ENCODE measurements around the gene TOR1AIP1. TPM values are rescaled to one million over a fixed set of nuclear protein-coding genes. Genes with fewer than 3 reads are reported as not detected.
A peak's percentile ranks its signal among the peaks of the same experiment; 100 is the strongest.

Gene TOR1AIP1
- total RNA-seq, 5 donors from 2014 or later (not counting 1 experiment from before 2014, with no cell fraction given): 41.1 to 60.3 (median 44.7) TPM

GRCh38 chr1:179921472-179921871, 39.4 kb downstream of the TOR1AIP1 start:
- peaks cover 0 to 10% (median 0%) of the 10 kb centered on the region in 3 donors for H3K4me1 Mint-ChIP-seq
- no CpG with 5 or more reads among the region's 1 CpG for WGBS (ENCODE audit: insufficient coverage)
- ATAC-seq (replicated peaks in 1 of 4): no peak
- Histone ChIP-seq H3K9me3 (no peaks in the 10 kb centered on the region), H3K4me3 (ENCODE audit: control insufficient read depth in 1 of 2, extremely low read depth in 1 of 2, low read length in 1 of 2) (no peak overlapping the region), H3K36me3 (ENCODE audit: control insufficient read depth in 2 of 2, extremely low read depth in 1 of 2, insufficient read depth in 1 of 2, low read length in 1 of 2) (peaks cover 5 to 43% of the 10 kb centered on the region in 2 donors), H3K4me1 (ENCODE audit: control insufficient read depth in 1 of 2, extremely low read depth in 1 of 2, insufficient read depth in 2 of 2, low read length in 2 of 2) (no peaks in the 10 kb centered on the region), H3K27ac (ENCODE audit: low read length) (no peak overlapping the region), H3K27me3 (replicated peaks in 1 of 2; ENCODE audit: control insufficient read depth in 2 of 2, extremely low read depth in 1 of 2, insufficient read depth in 2 of 2, low read length in 1 of 2) (no peaks in the 10 kb centered on the region)
- no peaks in the 10 kb centered on the region for H3K9me3 Mint-ChIP-seq
- POLR2A ChIA-PET: interaction anchor here (0.6 to 1.9 kb wide), 3 partner anchors 33 to 129 kb away, joined by 3 to 5 read pairs (median 5); partner anchors contain the start of genes CEP350 (in 1 of the 2) and TOR1AIP1 (in 1 of the 2)
- no peaks in the 10 kb centered on the region for H3K27me3 Mint-ChIP-seq
- no peak overlapping the region for H3K4me3 Mint-ChIP-seq
- CTCF ChIA-PET: no interaction called here
- peak overlapping the region in 1 of 2 donors; percentile 74 for H3K27ac Mint-ChIP-seq
- H3K36me3 Mint-ChIP-seq: peaks cover 41% of the 10 kb centered on the region
- DNase-seq: no peak

DNA sequence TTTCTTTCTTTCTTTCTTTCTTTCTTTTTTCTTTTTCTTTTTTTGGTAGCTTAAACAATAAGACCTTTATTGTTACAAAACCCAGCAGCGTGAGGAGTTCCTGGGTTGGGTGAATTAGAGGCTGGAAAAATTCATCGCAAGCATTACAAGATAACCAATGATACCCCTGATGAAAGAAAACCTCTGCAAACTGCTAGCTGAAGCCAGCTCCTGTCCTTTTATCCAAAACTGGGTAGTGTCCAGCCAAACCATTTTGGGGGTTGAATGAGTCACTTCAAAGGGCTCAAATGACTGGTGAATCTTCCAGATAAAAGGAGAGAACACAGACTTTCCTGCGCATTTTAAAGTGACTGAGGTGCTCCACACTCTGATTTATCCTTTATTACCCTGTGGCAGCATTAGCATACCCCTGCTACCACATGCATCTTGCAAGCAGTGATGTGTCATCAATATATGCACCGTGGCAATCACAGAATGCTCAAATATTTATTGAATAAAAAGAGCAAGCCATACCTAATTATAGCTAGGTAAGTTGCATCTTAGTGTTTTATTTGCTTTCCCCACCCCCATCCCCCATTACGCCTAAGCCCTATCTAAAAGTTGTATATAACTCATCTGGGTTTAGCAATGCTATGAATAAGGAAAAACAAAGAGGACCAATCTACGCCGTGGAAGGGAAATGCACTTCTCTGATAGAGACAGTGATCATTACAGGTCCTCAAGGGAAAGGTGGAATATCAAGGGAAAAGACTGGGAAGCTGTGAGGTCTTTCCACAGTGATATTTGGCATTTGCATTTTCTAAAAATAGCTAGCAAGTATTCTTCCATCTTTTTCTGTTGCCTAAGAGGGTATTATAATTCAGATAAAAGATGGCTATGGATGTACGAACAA, 40.1 kb downstream of the TOR1AIP1 start:
- Mint-ChIP-seq H3K9me3 (no peaks in the 10 kb centered on the region), H3K27ac (peak overlapping the region in 1 of 2 donors; percentile 74), H3K27me3 (no peaks in the 10 kb centered on the region), H3K4me1 (peaks cover 0 to 10% (median 0%) of the 10 kb centered on the region in 3 donors), H3K4me3 (no peak overlapping the region), H3K36me3 (peaks cover 39% of the 10 kb centered on the region)
- Histone ChIP-seq H3K9me3 (no peaks in the 10 kb centered on the region), H3K27ac (ENCODE audit: low read length) (no peak overlapping the region), H3K36me3 (ENCODE audit: control insufficient read depth in 2 of 2, extremely low read depth in 1 of 2, insufficient read depth in 1 of 2, low read length in 1 of 2) (peaks cover 5 to 40% of the 10 kb centered on the region in 2 donors), H3K4me1 (ENCODE audit: control insufficient read depth in 1 of 2, extremely low read depth in 1 of 2, insufficient read depth in 2 of 2, low read length in 2 of 2) (no peaks in the 10 kb centered on the region), H3K27me3 (replicated peaks in 1 of 2; ENCODE audit: control insufficient read depth in 2 of 2, extremely low read depth in 1 of 2, insufficient read depth in 2 of 2, low read length in 1 of 2) (no peaks in the 10 kb centered on the region), H3K4me3 (ENCODE audit: control insufficient read depth in 1 of 2, extremely low read depth in 1 of 2, low read length in 1 of 2) (no peak overlapping the region)
- ATAC-seq (replicated peaks in 1 of 4) (no peak), DNase-seq (no peak)
- ChIA-PET POLR2A (interaction anchor here (0.6 to 1.9 kb wide), 3 partner anchors 32 to 130 kb away, joined by 3 to 5 read pairs (median 5); partner anchors contain the start of genes CEP350 (in 1 of the 2) and TOR1AIP1 (in 1 of the 2)), CTCF (no interaction called here)
- 100% methylated on average over 1 of the region's 8 CpGs for WGBS (ENCODE audit: insufficient coverage)

- no peaks in the 10 kb centered on the region for H3K27me3 ChIP-seq (replicated peaks in 1 of 2; ENCODE audit: control insufficient read depth in 2 of 2, extremely low read depth in 1 of 2, insufficient read depth in 2 of 2, low read length in 1 of 2)
- peaks cover 5 to 32% of the 10 kb centered on the region in 2 donors for H3K36me3 ChIP-seq (ENCODE audit: control insufficient read depth in 2 of 2, extremely low read depth in 1 of 2, insufficient read depth in 1 of 2, low read length in 1 of 2)
- CTCF ChIA-PET: interaction anchor here (0.7 to 1.1 kb wide), 2 partner anchors 8 to 14 kb away, joined by 3 read pairs; no protein-coding TSS in a partner anchor
- no peak overlapping the region for H3K27ac ChIP-seq (ENCODE audit: low read length)
- H3K4me1 Mint-ChIP-seq: peaks cover 0 to 6% (median 0%) of the 10 kb centered on the region in 3 donors
- H3K4me1 ChIP-seq (ENCODE audit: control insufficient read depth in 1 of 2, extremely low read depth in 1 of 2, insufficient read depth in 2 of 2, low read length in 2 of 2): no peaks in the 10 kb centered on the region
- no peak overlapping the region for H3K4me3 ChIP-seq (ENCODE audit: control insufficient read depth in 1 of 2, extremely low read depth in 1 of 2, low read length in 1 of 2)
- no peak overlapping the region for H3K4me3 Mint-ChIP-seq
- no peaks in the 10 kb centered on the region for H3K27me3 Mint-ChIP-seq
- no peak overlapping the region for H3K27ac Mint-ChIP-seq
- no peak for ATAC-seq (replicated peaks in 1 of 4)
- no peaks in the 10 kb centered on the region for H3K9me3 Mint-ChIP-seq
- no peak for DNase-seq
- POLR2A ChIA-PET: interaction anchor here in 1 of 2 donors (1.9 kb wide), 1 partner anchor 31 kb away, joined by 5 read pairs; the partner anchor contains the start of gene CEP350
- H3K9me3 ChIP-seq: no peaks in the 10 kb centered on the region
- peaks cover 31% of the 10 kb centered on the region for H3K36me3 Mint-ChIP-seq
Measured at GRCh38 chr1:179923029-179923428, 40.9 kb downstream of the TOR1AIP1 start.

GRCh38 chr1:179924268-179924667, 42.2 kb downstream of the TOR1AIP1 start:
- Histone ChIP-seq H3K9me3 (no peaks in the 10 kb centered on the region), H3K4me3 (ENCODE audit: control insufficient read depth in 1 of 2, extremely low read depth in 1 of 2, low read length in 1 of 2) (no peak overlapping the region), H3K27ac (ENCODE audit: low read length) (no peak overlapping the region), H3K4me1 (ENCODE audit: control insufficient read depth in 1 of 2, extremely low read depth in 1 of 2, insufficient read depth in 2 of 2, low read length in 2 of 2) (no peaks in the 10 kb centered on the region), H3K36me3 (ENCODE audit: control insufficient read depth in 2 of 2, extremely low read depth in 1 of 2, insufficient read depth in 1 of 2, low read length in 1 of 2) (peaks cover 0 to 20% of the 10 kb centered on the region in 2 donors), H3K27me3 (replicated peaks in 1 of 2; ENCODE audit: control insufficient read depth in 2 of 2, extremely low read depth in 1 of 2, insufficient read depth in 2 of 2, low read length in 1 of 2) (no peaks in the 10 kb centered on the region)
- no CpG with 5 or more reads among the region's 1 CpG for WGBS (ENCODE audit: insufficient coverage)
- Mint-ChIP-seq H3K9me3 (no peaks in the 10 kb centered on the region), H3K4me1 (no peaks in the 10 kb centered on the region), H3K36me3 (peaks cover 20% of the 10 kb centered on the region), H3K27me3 (no peaks in the 10 kb centered on the region), H3K4me3 (no peak overlapping the region), H3K27ac (no peak overlapping the region)
- no peak for DNase-seq
- ChIA-PET POLR2A (interaction anchor here in 1 of 2 donors (1.1 kb wide), 1 partner anchor 54 kb away, joined by 4 read pairs; no protein-coding TSS in a partner anchor), CTCF (interaction anchor here in 1 of 2 donors (1.1 kb wide), 2 partner anchors 9 to 13 kb away, joined by 3 read pairs; no protein-coding TSS in a partner anchor)
- ATAC-seq (replicated peaks in 1 of 4): no peak

- H3K27ac Mint-ChIP-seq: no peak overlapping the region
- no peaks in the 10 kb centered on the region for H3K27me3 Mint-ChIP-seq
- peaks cover 14% of the 10 kb centered on the region for H3K36me3 Mint-ChIP-seq
- Histone ChIP-seq H3K36me3 (ENCODE audit: control insufficient read depth in 2 of 2, extremely low read depth in 1 of 2, insufficient read depth in 1 of 2, low read length in 1 of 2) (peaks cover 0 to 15% of the 10 kb centered on the region in 2 donors), H3K4me3 (ENCODE audit: control insufficient read depth in 1 of 2, extremely low read depth in 1 of 2, low read length in 1 of 2) (no peak overlapping the region), H3K4me1 (ENCODE audit: control insufficient read depth in 1 of 2, extremely low read depth in 1 of 2, insufficient read depth in 2 of 2, low read length in 2 of 2) (no peaks in the 10 kb centered on the region), H3K27ac (ENCODE audit: low read length) (no peak overlapping the region), H3K27me3 (replicated peaks in 1 of 2; ENCODE audit: control insufficient read depth in 2 of 2, extremely low read depth in 1 of 2, insufficient read depth in 2 of 2, low read length in 1 of 2) (no peaks in the 10 kb centered on the region), H3K9me3 (no peaks in the 10 kb centered on the region)
- H3K9me3 Mint-ChIP-seq: no peaks in the 10 kb centered on the region
- ChIA-PET CTCF (interaction anchor here in 1 of 2 donors (1.0 to 1.1 kb wide), 2 partner anchors 9 to 14 kb away, joined by 3 to 6 read pairs; no protein-coding TSS in a partner anchor), POLR2A (interaction anchor here in 1 of 2 donors (0.6 kb wide), 1 partner anchor 59 kb away, joined by 3 read pairs; no protein-coding TSS in a partner anchor)
- no peak for DNase-seq
- H3K4me1 Mint-ChIP-seq: no peaks in the 10 kb centered on the region
- WGBS (ENCODE audit: insufficient coverage): 100% methylated on average over 2 of the region's 5 CpGs
- ATAC-seq (replicated peaks in 1 of 4): no peak
- no peak overlapping the region for H3K4me3 Mint-ChIP-seq
Measured at GRCh38 chr1:179925302-179925701, 43.2 kb downstream of the TOR1AIP1 start.
